ENCODE data around the gene OSCAR.

DNA sequence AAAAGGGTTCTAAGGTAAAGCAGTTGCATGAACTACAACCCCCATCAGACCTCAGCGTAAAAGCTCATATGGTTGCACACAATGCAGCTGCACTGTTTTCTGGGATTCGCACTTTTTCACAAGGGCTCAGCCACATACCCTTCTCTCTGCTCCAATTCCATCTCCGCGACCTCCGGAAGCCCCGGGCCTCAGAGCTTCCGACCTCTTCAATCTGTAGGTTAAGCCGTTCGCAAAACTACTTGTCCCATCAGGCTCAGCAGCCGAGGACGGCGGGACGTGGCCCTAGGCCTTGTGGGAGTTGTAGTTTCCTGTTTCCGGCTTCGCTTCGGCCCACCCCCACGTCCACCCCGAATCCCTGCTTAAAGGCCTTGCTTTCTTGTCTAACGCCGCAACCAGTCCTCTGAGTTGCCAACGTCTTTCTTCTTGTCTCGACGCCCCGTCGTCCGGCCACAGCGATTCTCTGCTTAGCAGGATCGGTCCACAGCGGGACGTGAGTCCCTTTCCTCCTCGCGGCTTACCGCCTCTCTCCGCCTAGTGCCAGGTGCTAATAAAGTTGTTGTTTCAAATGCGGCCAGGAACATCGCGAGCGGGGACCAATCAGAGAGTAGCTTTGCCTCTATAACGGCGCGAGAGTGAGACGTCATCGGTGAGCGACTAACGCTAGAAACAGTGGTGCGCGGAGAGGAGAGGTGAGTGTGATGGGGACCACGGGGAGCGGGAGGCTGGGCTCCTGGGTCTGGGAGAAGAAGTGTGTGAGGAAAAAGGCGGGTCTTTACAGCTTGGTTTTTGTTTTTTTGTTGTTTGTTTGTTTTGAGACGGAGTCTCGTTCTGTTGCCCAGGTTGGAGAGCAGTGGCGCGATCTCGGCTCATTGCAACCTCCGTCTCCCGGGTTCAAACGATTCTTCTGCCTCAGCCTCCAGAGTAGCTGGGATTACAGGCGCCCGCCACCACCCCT is 14.8 kb upstream of the OSCAR start, which contains the start of the genes PRPF31 and TFPT:
- TF ChIP-seq, protein P1, sequence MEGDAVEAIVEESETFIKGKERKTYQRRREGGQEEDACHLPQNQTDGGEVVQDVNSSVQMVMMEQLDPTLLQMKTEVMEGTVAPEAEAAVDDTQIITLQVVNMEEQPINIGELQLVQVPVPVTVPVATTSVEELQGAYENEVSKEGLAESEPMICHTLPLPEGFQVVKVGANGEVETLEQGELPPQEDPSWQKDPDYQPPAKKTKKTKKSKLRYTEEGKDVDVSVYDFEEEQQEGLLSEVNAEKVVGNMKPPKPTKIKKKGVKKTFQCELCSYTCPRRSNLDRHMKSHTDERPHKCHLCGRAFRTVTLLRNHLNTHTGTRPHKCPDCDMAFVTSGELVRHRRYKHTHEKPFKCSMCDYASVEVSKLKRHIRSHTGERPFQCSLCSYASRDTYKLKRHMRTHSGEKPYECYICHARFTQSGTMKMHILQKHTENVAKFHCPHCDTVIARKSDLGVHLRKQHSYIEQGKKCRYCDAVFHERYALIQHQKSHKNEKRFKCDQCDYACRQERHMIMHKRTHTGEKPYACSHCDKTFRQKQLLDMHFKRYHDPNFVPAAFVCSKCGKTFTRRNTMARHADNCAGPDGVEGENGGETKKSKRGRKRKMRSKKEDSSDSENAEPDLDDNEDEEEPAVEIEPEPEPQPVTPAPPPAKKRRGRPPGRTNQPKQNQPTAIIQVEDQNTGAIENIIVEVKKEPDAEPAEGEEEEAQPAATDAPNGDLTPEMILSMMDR (IDR thresholded peaks at IDR 0.05) = no peak
- peak in 1 of 2 donors; percentile 25 for TF ChIP-seq POLR2A (IDR thresholded peaks at IDR 0.05)
